ENCODE measurements around the gene RASD1.

RASD1 gene

GRCh38 chr17:17541640-17542001 is 45.4 kb upstream of the RASD1 start:
- no peak overlapping the region for H3K9ac ChIP-seq (ENCODE audit: low read length)
- no peak overlapping the region for H2BK12ac ChIP-seq (ENCODE audit: low read length)
- H3K4me1 ChIP-seq (ENCODE audit: control insufficient read depth in 1 of 2, insufficient read depth in 2 of 2, low read length in 2 of 2), result no peaks in the 10 kb centered on the region
- no peak overlapping the region for H4K91ac ChIP-seq (ENCODE audit: low read depth, low read length)
- H3K27me3 ChIP-seq (ENCODE audit: insufficient read depth, low read length), result no peaks in the 10 kb centered on the region
- H2AK5ac ChIP-seq (ENCODE audit: low read length), result no peak overlapping the region
- no peak overlapping the region for H3K14ac ChIP-seq (ENCODE audit: low read length)
- H3K18ac ChIP-seq (ENCODE audit: low read length), result no peak overlapping the region
- H3K9me3 ChIP-seq (ENCODE audit: insufficient read depth, low read depth, low read length), result no peaks in the 10 kb centered on the region
- H3K36me3 ChIP-seq (ENCODE audit: control insufficient read depth in 1 of 2, insufficient read depth in 2 of 2, low read length in 2 of 2), result no peaks in the 10 kb centered on the region
- no peaks in the 10 kb centered on the region for H3K79me1 ChIP-seq (ENCODE audit: low read length)
- no peak for DNase-seq
- H3K23ac ChIP-seq (ENCODE audit: low read length), result no peak overlapping the region
- H3K27ac ChIP-seq (ENCODE audit: low read depth, low read length), result no peak overlapping the region
- no peak overlapping the region for H4K8ac ChIP-seq (ENCODE audit: low read depth, low read length)
- no peak overlapping the region for H2AFZ ChIP-seq (ENCODE audit: insufficient read depth, low read length, poor library complexity)
- WGBS (ENCODE audit: extremely low coverage, insufficient coverage, insufficient read length), result no CpG with 5 or more reads among the region's 5 CpGs
- H4K12ac ChIP-seq (ENCODE audit: low read depth, low read length), result no peak overlapping the region
- no peak overlapping the region for H2BK120ac ChIP-seq (ENCODE audit: insufficient read depth, low read length, poor library complexity)
- H3K4ac ChIP-seq (ENCODE audit: low read depth, low read length), result no peak overlapping the region
- H2BK5ac ChIP-seq (ENCODE audit: low read depth, low read length, poor library complexity), result no peak overlapping the region
- H3K4me2 ChIP-seq (ENCODE audit: low read length), result no peak overlapping the region
- no peak overlapping the region for H3K4me3 ChIP-seq (ENCODE audit: low read depth, low read length)
- no peaks in the 10 kb centered on the region for H3K79me2 ChIP-seq (ENCODE audit: control insufficient read depth, insufficient read depth, low read length, poor library complexity)

- Histone ChIP-seq H3K4me2 (ENCODE audit: low read length) (no peak overlapping the region), H4K12ac (ENCODE audit: low read depth, low read length) (no peak overlapping the region)
- WGBS (ENCODE audit: extremely low coverage, insufficient coverage, insufficient read length), result no CpG with 5 or more reads among the region's 23 CpGs
Measured at GRCh38 chr17:17540935-17541639, 44.9 kb upstream of the RASD1 start.

GRCh38 chr17:17540278-17540906 is 44.2 kb upstream of the RASD1 start:
- DNase-seq, result no peak
- Histone ChIP-seq H4K91ac (ENCODE audit: low read depth, low read length) (no peak overlapping the region), H2AFZ (ENCODE audit: insufficient read depth, low read length, poor library complexity) (no peak overlapping the region), H3K27ac (ENCODE audit: low read depth, low read length) (no peak overlapping the region), H3K23ac (ENCODE audit: low read length) (no peak overlapping the region), H2BK120ac (ENCODE audit: insufficient read depth, low read length, poor library complexity) (no peak overlapping the region), H4K12ac (ENCODE audit: low read depth, low read length) (no peak overlapping the region), H3K36me3 (ENCODE audit: control insufficient read depth in 1 of 2, insufficient read depth in 2 of 2, low read length in 2 of 2) (no peaks in the 10 kb centered on the region), H3K79me2 (ENCODE audit: control insufficient read depth, insufficient read depth, low read length, poor library complexity) (no peaks in the 10 kb centered on the region), H2AK5ac (ENCODE audit: low read length) (no peak overlapping the region), H4K8ac (ENCODE audit: low read depth, low read length) (no peak overlapping the region), H3K4ac (ENCODE audit: low read depth, low read length) (no peak overlapping the region), H3K9ac (ENCODE audit: low read length) (no peak overlapping the region), H3K79me1 (ENCODE audit: low read length) (no peaks in the 10 kb centered on the region), H3K4me1 (ENCODE audit: control insufficient read depth in 1 of 2, insufficient read depth in 2 of 2, low read length in 2 of 2) (no peaks in the 10 kb centered on the region), H3K18ac (ENCODE audit: low read length) (no peak overlapping the region), H3K27me3 (ENCODE audit: insufficient read depth, low read length) (no peaks in the 10 kb centered on the region), H3K4me3 (ENCODE audit: low read depth, low read length) (no peak overlapping the region), H3K14ac (ENCODE audit: low read length) (no peak overlapping the region), H2BK12ac (ENCODE audit: low read length) (no peak overlapping the region), H3K4me2 (ENCODE audit: low read length) (no peak overlapping the region), H3K9me3 (ENCODE audit: insufficient read depth, low read depth, low read length) (no peaks in the 10 kb centered on the region), H2BK5ac (ENCODE audit: low read depth, low read length, poor library complexity) (no peak overlapping the region)
- no CpG with 5 or more reads among the region's 15 CpGs for WGBS (ENCODE audit: extremely low coverage, insufficient coverage, insufficient read length)

More at GRCh38 chr17:17540935-17541639, 44.9 kb upstream of the RASD1 start:
- Histone ChIP-seq H3K14ac (ENCODE audit: low read length) (no peak overlapping the region), H3K79me2 (ENCODE audit: control insufficient read depth, insufficient read depth, low read length, poor library complexity) (no peaks in the 10 kb centered on the region), H3K4ac (ENCODE audit: low read depth, low read length) (no peak overlapping the region), H2BK5ac (ENCODE audit: low read depth, low read length, poor library complexity) (no peak overlapping the region), H4K8ac (ENCODE audit: low read depth, low read length) (no peak overlapping the region), H2AK5ac (ENCODE audit: low read length) (no peak overlapping the region), H3K27ac (ENCODE audit: low read depth, low read length) (no peak overlapping the region), H4K91ac (ENCODE audit: low read depth, low read length) (no peak overlapping the region), H2BK120ac (ENCODE audit: insufficient read depth, low read length, poor library complexity) (no peak overlapping the region), H3K27me3 (ENCODE audit: insufficient read depth, low read length) (no peaks in the 10 kb centered on the region), H2BK12ac (ENCODE audit: low read length) (no peak overlapping the region), H3K23ac (ENCODE audit: low read length) (no peak overlapping the region), H3K4me1 (ENCODE audit: control insufficient read depth in 1 of 2, insufficient read depth in 2 of 2, low read length in 2 of 2) (no peaks in the 10 kb centered on the region), H3K18ac (ENCODE audit: low read length) (no peak overlapping the region), H3K4me3 (ENCODE audit: low read depth, low read length) (no peak overlapping the region), H2AFZ (ENCODE audit: insufficient read depth, low read length, poor library complexity) (no peak overlapping the region), H3K79me1 (ENCODE audit: low read length) (no peaks in the 10 kb centered on the region), H3K9me3 (ENCODE audit: insufficient read depth, low read depth, low read length) (no peaks in the 10 kb centered on the region), H3K36me3 (ENCODE audit: control insufficient read depth in 1 of 2, insufficient read depth in 2 of 2, low read length in 2 of 2) (no peaks in the 10 kb centered on the region), H3K9ac (ENCODE audit: low read length) (no peak overlapping the region)
- no peak for DNase-seq

- no peak overlapping the region for H3K27ac ChIP-seq (ENCODE audit: low read depth, low read length)
- no peak overlapping the region for H4K91ac ChIP-seq (ENCODE audit: low read depth, low read length)
- H3K79me2 ChIP-seq (ENCODE audit: control insufficient read depth, insufficient read depth, low read length, poor library complexity), result no peaks in the 10 kb centered on the region
Measured at GRCh38 chr17:17539591-17539990, 43.4 kb upstream of the RASD1 start.

More at GRCh38 chr17:17539591-17539990, 43.4 kb upstream of the RASD1 start:
- no peak overlapping the region for H3K4ac ChIP-seq (ENCODE audit: low read depth, low read length)
- DNase-seq, result no peak
- H2BK120ac ChIP-seq (ENCODE audit: insufficient read depth, low read length, poor library complexity), result no peak overlapping the region
- H3K4me3 ChIP-seq (ENCODE audit: low read depth, low read length), result no peak overlapping the region
- H3K23ac ChIP-seq (ENCODE audit: low read length), result no peak overlapping the region
- H2BK5ac ChIP-seq (ENCODE audit: low read depth, low read length, poor library complexity), result no peak overlapping the region
- no peaks in the 10 kb centered on the region for H3K4me1 ChIP-seq (ENCODE audit: control insufficient read depth in 1 of 2, insufficient read depth in 2 of 2, low read length in 2 of 2)
- no peak overlapping the region for H2AFZ ChIP-seq (ENCODE audit: insufficient read depth, low read length, poor library complexity)
- no peaks in the 10 kb centered on the region for H3K79me1 ChIP-seq (ENCODE audit: low read length)
- H3K4me2 ChIP-seq (ENCODE audit: low read length), result no peak overlapping the region
- H3K9ac ChIP-seq (ENCODE audit: low read length), result no peak overlapping the region
- WGBS (ENCODE audit: extremely low coverage, insufficient coverage, insufficient read length), result no CpG with 5 or more reads among the region's 10 CpGs
- no peak overlapping the region for H2BK12ac ChIP-seq (ENCODE audit: low read length)
- H3K14ac ChIP-seq (ENCODE audit: low read length), result no peak overlapping the region
- no peak overlapping the region for H2AK5ac ChIP-seq (ENCODE audit: low read length)
- no peak overlapping the region for H3K18ac ChIP-seq (ENCODE audit: low read length)
- no peaks in the 10 kb centered on the region for H3K36me3 ChIP-seq (ENCODE audit: control insufficient read depth in 1 of 2, insufficient read depth in 2 of 2, low read length in 2 of 2)
- H3K27me3 ChIP-seq (ENCODE audit: insufficient read depth, low read length), result no peaks in the 10 kb centered on the region
- H3K9me3 ChIP-seq (ENCODE audit: insufficient read depth, low read depth, low read length), result no peaks in the 10 kb centered on the region
- H4K12ac ChIP-seq (ENCODE audit: low read depth, low read length), result no peak overlapping the region
- H4K8ac ChIP-seq (ENCODE audit: low read depth, low read length), result no peak overlapping the region

All from trophoblast cell (in vitro differentiated cells and primary cell).